Heart left ventricle (tissue), 16 donors: Measurements from ENCODE around the gene CCL1. TPM values are rescaled to one million over a fixed set of nuclear protein-coding genes. Genes with fewer than 3 reads are reported as not detected.
A peak's percentile ranks its signal among the peaks of the same experiment; 100 is the strongest.

ENCODE experiments used
- ATAC-seq, 4 donors: fragments of 200-7000 bp; cut with Tn5 transposase; one replicate each; pipeline ENCODE4 v1.9.1; 2020 to 2022; ENCODE audit warnings: moderate library complexity in 4 of 4, mild to moderate bottlenecking in 3 of 4, moderate number of reproducible peaks in 1 of 4
- DNase-seq, 5 donors: peaks; one replicate each; pipeline ENCODE4 v3.0.0-alpha.2; 2020
- H3K27ac ChIP-seq, 12 donors: fragments of 200-600 bp; sonication (generic) in 4 of 12; one replicate each; pipeline versions ENCODE4 v1.5.0 to v1.8.0; 2016 to 2022; ENCODE audit warnings: mild to moderate bottlenecking in 2 of 12
- H3K27me3 ChIP-seq, 9 donors: fragments of 200-600 bp; sonication (generic) in 2 of 9; one replicate each; pipeline versions ENCODE4 v1.5.1 to v1.8.0; 2016 to 2022; ENCODE audit warnings: mild to moderate bottlenecking in 3 of 9
- H3K36me3 ChIP-seq, 9 donors: fragments of 200-600 bp; sonication (generic) in 2 of 9; one replicate each; pipeline versions ENCODE4 v1.5.0 to v1.8.0; 2018 to 2022; ENCODE audit warnings: mild to moderate bottlenecking in 2 of 9
- H3K4me1 ChIP-seq, 12 donors: fragments of 200-600 bp; sonication (generic) in 4 of 12; one replicate each; pipeline versions ENCODE4 v1.5.0 to v1.8.0; 2016 to 2022; ENCODE audit warnings: mild to moderate bottlenecking in 3 of 12
- H3K4me3 ChIP-seq, 12 donors: fragments of 200-600 bp; sonication (generic) in 4 of 12; one replicate each; pipeline versions ENCODE4 v1.5.0 to v1.8.0; 2017 to 2022; ENCODE audit warnings: mild to moderate bottlenecking in 9 of 12, moderate library complexity in 4 of 12
- H3K9me3 ChIP-seq, 12 donors: fragments of 200-600 bp; sonication (generic) in 4 of 12; one replicate each; pipeline versions ENCODE4 v1.5.0 to v1.8.0; 2016 to 2022; ENCODE audit warnings: mild to moderate bottlenecking in 1 of 12
- POLR2A ChIP-seq, 2 donors: fragments of 450-650 bp; IDR thresholded peaks; one replicate each; pipeline ENCODE4 v1.6.1; 2017; ENCODE audit warnings: antibody characterized with exemption in 2 of 2, mild to moderate bottlenecking in 2 of 2, moderate library complexity in 2 of 2
- WGBS, 4 donors: extraction: QIAGEN DNeasy Blood & Tissue Kit in 2 of 4; methylation state at CpG; one replicate each; pipeline versions ENCODE4 v1.1.5 to v1.1.7; 2013 to 2018; 5-methylcytosine and 5-hydroxymethylcytosine counted together
- intact Hi-C, 10 donors: fragments of 100-400 bp; cut with DNase I; formaldehyde crosslinking; loops; one replicate each; pipeline versions ENCODE4 v1.11.1 to v1.14.2; 2022
- polyA plus RNA-seq, 2 donors: library from polyadenylated mRNA; stranded (reverse); fragments of 200-250 nt; gene quantifications; one replicate each; pipeline ENCODE4 v1.2.3, GENCODE V29; 2013
- total RNA-seq, 9 donors: library from RNA; depleted of rRNA in 2 of 9; stranded (reverse); fragments of >200 nt in 2 of 9; fragmentation: NEBNext Ultra II Directional in 3 of 9; extraction: Animal tissue kit (Norgen Biotek cat#: 25700) in 3 of 9; gene quantifications; one replicate each; pipeline versions ENCODE4 v1.1.0 to v1.2.4, GENCODE V29; 2016 to 2023
- TF ChIP-seq, protein P1 (sequence below), 12 donors: fragments of 200-600 bp; sonication (generic) in 4 of 12; IDR thresholded peaks; one replicate each; pipeline versions ENCODE4 v1.5.0 to v1.8.0; 2018 to 2022; ENCODE audit warnings: antibody characterized with exemption in 12 of 12, mild to moderate bottlenecking in 5 of 12
- donor health status: ischemic (EF 13 %, LVEDD 7.1; RV severe dilation, severe dysfunction).
- donor health status: healthy with polysubstance abuse.
- donor health status: DM: no; HTN: yes; CAD: no.
- donor health status: DM: no; HTN: no; CAD: no.
- donor health status: ischemic (EF 25% LVEDD 6.9; RV normal size, moderate dysfunction).
- donor health status: ischemic (EF 25% LVEDD 5.7; RV mildly dilated, moderate dysfunction).
- donor health status: healthy.
- donor health status: DM: yes; HTN: yes; CAD: no.
- donor health status: ischemic (EF 35%, LVEDD 5.7; RV mildly dilated, moderate dysfunction).
- donor health status: nonischemic (EF 11% LVEDD 7.7; RV severe dilation, severe dysfunction).
- donor health status: DM: yes; HTN: yes; CAD: no.
- donor health status: PGD.
- donor health status: ischemic (EF 29% LVEDD 5.4; RV normal size, mild dysfunction).
- donor health status: nonischemic (EF 23%, LVEDD 6.1; RV moderate dilation, normal function).

Gene CCL1
- total and polyA plus RNA-seq, 11 donors: not detected

DNA sequence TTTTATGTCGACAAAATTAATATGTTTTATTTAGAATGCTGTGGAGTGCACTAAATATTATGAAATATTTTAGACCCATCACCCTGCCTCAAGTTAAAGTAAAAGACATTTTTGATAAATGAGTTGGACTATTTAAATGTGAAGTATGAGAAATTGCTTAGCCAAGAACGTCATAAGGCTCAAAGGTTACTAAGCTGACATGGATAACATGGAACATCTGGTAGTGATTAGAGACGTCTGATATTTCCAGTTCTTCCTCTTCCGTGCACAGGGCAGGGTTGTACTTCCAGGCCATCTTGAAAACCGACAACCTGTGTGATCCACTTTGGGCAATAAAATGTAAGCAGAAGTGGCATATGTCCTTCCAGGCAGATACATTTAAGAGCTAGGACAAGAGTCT lies 51.0 kb downstream of the CCL1 start:
- WGBS, 4 donors: 51 to 60% (median 52%) methylated on average over 5 of the region's 5 CpGs
- Histone ChIP-seq H3K36me3 (no peaks in the 10 kb centered on the region), H3K4me3 (no peak overlapping the region), H3K27ac (peak overlapping the region in 9 of 12 donors; percentile 35 to 86 (median 51)), H3K4me1 (peaks cover 0 to 59% (median 23%) of the 10 kb centered on the region in 12 donors), H3K9me3 (no peaks in the 10 kb centered on the region), H3K27me3 (no peaks in the 10 kb centered on the region)
- TF ChIP-seq, protein P1, sequence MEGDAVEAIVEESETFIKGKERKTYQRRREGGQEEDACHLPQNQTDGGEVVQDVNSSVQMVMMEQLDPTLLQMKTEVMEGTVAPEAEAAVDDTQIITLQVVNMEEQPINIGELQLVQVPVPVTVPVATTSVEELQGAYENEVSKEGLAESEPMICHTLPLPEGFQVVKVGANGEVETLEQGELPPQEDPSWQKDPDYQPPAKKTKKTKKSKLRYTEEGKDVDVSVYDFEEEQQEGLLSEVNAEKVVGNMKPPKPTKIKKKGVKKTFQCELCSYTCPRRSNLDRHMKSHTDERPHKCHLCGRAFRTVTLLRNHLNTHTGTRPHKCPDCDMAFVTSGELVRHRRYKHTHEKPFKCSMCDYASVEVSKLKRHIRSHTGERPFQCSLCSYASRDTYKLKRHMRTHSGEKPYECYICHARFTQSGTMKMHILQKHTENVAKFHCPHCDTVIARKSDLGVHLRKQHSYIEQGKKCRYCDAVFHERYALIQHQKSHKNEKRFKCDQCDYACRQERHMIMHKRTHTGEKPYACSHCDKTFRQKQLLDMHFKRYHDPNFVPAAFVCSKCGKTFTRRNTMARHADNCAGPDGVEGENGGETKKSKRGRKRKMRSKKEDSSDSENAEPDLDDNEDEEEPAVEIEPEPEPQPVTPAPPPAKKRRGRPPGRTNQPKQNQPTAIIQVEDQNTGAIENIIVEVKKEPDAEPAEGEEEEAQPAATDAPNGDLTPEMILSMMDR (IDR thresholded peaks at IDR 0.05): no peak
- no peak for TF ChIP-seq POLR2A (IDR thresholded peaks at IDR 0.05)
- ATAC-seq: peak; percentile 37 to 88 (median 75)
- intact Hi-C loops: no loop called here
- DNase-seq: no peak

DNA sequence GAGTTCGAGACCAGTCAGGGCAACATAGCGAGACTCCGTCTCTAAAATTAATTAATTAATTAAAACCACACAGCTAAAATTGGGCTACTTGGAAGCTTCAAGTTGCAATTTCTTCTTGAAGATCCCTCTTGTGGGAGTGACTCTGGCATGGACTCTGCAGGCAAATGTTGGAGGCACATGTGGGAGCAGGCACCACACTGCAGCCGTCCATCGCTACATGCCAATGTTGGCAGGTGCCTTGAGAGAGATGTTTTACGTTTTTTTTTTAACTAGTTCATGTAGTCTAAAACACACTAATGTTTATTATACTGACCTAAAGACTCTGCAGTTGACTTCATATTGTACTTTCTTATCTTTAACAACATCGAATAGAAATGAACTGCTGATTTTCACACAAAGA lies 51.7 kb downstream of the CCL1 start:
- 79 to 89% (median 87%) methylated on average over 7 of the region's 7 CpGs for WGBS, 4 donors
- intact Hi-C loops: no loop called here
- H3K27ac ChIP-seq: peak overlapping the region in 2 of 12 donors; percentile 26 to 37
- no peak for DNase-seq
- no peaks in the 10 kb centered on the region for H3K36me3 ChIP-seq
- H3K4me3 ChIP-seq: no peak overlapping the region
- H3K4me1 ChIP-seq: peaks cover 0 to 67% (median 30%) of the 10 kb centered on the region in 12 donors
- no peaks in the 10 kb centered on the region for H3K9me3 ChIP-seq
- H3K27me3 ChIP-seq: no peaks in the 10 kb centered on the region
- TF ChIP-seq POLR2A (IDR thresholded peaks at IDR 0.05): no peak
- TF ChIP-seq, protein P1 (IDR thresholded peaks at IDR 0.05): no peak
- ATAC-seq: no peak

Other genes starting within 250 kb of the CCL1 start
- 100 to 1,000 TPM in 2 of 9 donors, 10 to 100 TPM in 7; 11.8 to 512 (median 43.9) TPM for gene CCL2, start 107.9 kb downstream of the CCL1 start, total RNA-seq
- gene CCL2, start 107.9 kb downstream of the CCL1 start, polyA plus RNA-seq: 10 to 100 TPM; 26.9 to 72.0 TPM
- gene CCL7, start 93.0 kb downstream of the CCL1 start, total RNA-seq: 1 to 10 TPM in 1 of 9 donors, not detected in 8; 3.4 TPM
- gene CCL7, start 93.0 kb downstream of the CCL1 start, polyA plus RNA-seq: under 1 TPM in 1 of 2 donors, not detected in 1; 0.36 TPM
- gene CCL11, start 77.5 kb downstream of the CCL1 start, total RNA-seq: 10 to 100 TPM in 3 of 9 donors, 1 to 10 TPM in 4, under 1 TPM in 2; 0.23 to 43.1 (median 2.4) TPM
- gene CCL11, start 77.5 kb downstream of the CCL1 start, polyA plus RNA-seq: 1 to 10 TPM; 2.0 to 3.0 TPM
- 10 to 100 TPM in 1 of 9 donors, 1 to 10 TPM in 2, under 1 TPM in 2, not detected in 4; 0.81 to 44.3 (median 3.1) TPM for gene CCL8, start 43.8 kb downstream of the CCL1 start, total RNA-seq
- gene CCL8, start 43.8 kb downstream of the CCL1 start, polyA plus RNA-seq: under 1 TPM in 1 of 2 donors, not detected in 1; 0.15 TPM
- 10 to 100 TPM in 1 of 9 donors, 1 to 10 TPM in 3, under 1 TPM in 3, not detected in 2; 0.29 to 98.0 (median 1.2) TPM for gene CCL13, start 6.8 kb downstream of the CCL1 start, total RNA-seq
- gene CCL13, start 6.8 kb downstream of the CCL1 start, polyA plus RNA-seq: 1 to 10 TPM in 1 of 2 donors, under 1 TPM in 1; 0.36 to 1.1 TPM
- gene TMEM132E, start 216.3 kb upstream of the CCL1 start, total RNA-seq: under 1 TPM in 2 of 9 donors, not detected in 7; 0.09 to 0.20 TPM
- under 1 TPM in 1 of 2 donors, not detected in 1; 0.04 TPM for gene TMEM132E, start 216.3 kb upstream of the CCL1 start, polyA plus RNA-seq